Esophagus squamous epithelium (tissue), 5 donors: ENCODE results near the gene SERINC3. TPM values are rescaled to one million over a fixed set of nuclear protein-coding genes. Genes with fewer than 3 reads are reported as not detected.
A peak's percentile ranks its signal among the peaks of the same experiment; 100 is the strongest.

Experiments used
- DNase-seq: peaks from one replicate; lab custom pipeline; 2025; lab: John Stamatoyannopoulos, UW
- H3K27ac ChIP-seq, 4 donors: fragments of 200-600 bp; sonication (generic); one replicate each; pipeline ENCODE4 v1.5.1; 2016 to 2019; ENCODE audit warnings: mild to moderate bottlenecking in 1 of 4
- H3K27me3 ChIP-seq, 4 donors: fragments of 200-600 bp; sonication (generic); 1 replicate in 3 of 4; 2 replicates in 1 of 4; pipeline versions ENCODE4 v1.5.1 to v1.6.0; 2017 to 2021; ENCODE audit warnings: antibody characterized with exemption in 1 of 4
- H3K36me3 ChIP-seq, 3 donors: fragments of 200-600 bp; sonication (generic); one replicate each; pipeline ENCODE4 v1.5.1; 2016 to 2019
- H3K4me1 ChIP-seq, 3 donors: fragments of 200-600 bp; sonication (generic); one replicate each; pipeline ENCODE4 v1.5.1; 2017 to 2019
- H3K4me3 ChIP-seq, 4 donors: fragments of 200-600 bp; sonication (generic); 1 replicate in 3 of 4; 2 replicates in 1 of 4; pipeline ENCODE4 v1.5.1; 2016 to 2019; ENCODE audit warnings: mild to moderate bottlenecking in 2 of 4, moderate library complexity in 1 of 4
- H3K9me3 ChIP-seq, 3 donors: fragments of 200-600 bp; sonication (generic); one replicate each; pipeline ENCODE4 v1.5.1; 2016 to 2019
- CTCF ChIP-seq, 6 experiments: fragments of 450-650 bp in 4 of 6; fragments of 200-600 bp in 2 of 6; sonication (generic) in 2 of 6; IDR thresholded peaks; one replicate each; pipeline ENCODE4 v1.5.1; 2016 to 2019; ENCODE audit warnings: antibody characterized with exemption in 6 of 6, mild to moderate bottlenecking in 4 of 6, moderate library complexity in 4 of 6
- POLR2A ChIP-seq, 4 donors: fragments of 450-650 bp; IDR thresholded peaks; one replicate each; pipeline ENCODE4 v1.6.1; 2017; ENCODE audit warnings: antibody characterized with exemption in 4 of 4, mild to moderate bottlenecking in 4 of 4, moderate library complexity in 3 of 4
- WGBS, 2 donors: methylation state at CpG; one replicate each; pipeline ENCODE4 v1.1.5; 2018; 5-methylcytosine and 5-hydroxymethylcytosine counted together
- intact Hi-C: fragments of 100-400 bp; cut with DNase I; formaldehyde crosslinking; loops from one replicate; pipeline ENCODE4 v1.15.0; 2022
- total RNA-seq, 4 donors: library from RNA; depleted of rRNA; stranded (reverse); fragments of >200 nt; gene quantifications; one replicate each; pipeline ENCODE4 v1.1.0, GENCODE V29; 2016
- donor health status: DM: yes; HTN: yes; CAD: no.

The SERINC3 gene
- total RNA-seq, 4 donors from 2014 or later: 41.7 to 83.9 (median 59.4) TPM

DNA sequence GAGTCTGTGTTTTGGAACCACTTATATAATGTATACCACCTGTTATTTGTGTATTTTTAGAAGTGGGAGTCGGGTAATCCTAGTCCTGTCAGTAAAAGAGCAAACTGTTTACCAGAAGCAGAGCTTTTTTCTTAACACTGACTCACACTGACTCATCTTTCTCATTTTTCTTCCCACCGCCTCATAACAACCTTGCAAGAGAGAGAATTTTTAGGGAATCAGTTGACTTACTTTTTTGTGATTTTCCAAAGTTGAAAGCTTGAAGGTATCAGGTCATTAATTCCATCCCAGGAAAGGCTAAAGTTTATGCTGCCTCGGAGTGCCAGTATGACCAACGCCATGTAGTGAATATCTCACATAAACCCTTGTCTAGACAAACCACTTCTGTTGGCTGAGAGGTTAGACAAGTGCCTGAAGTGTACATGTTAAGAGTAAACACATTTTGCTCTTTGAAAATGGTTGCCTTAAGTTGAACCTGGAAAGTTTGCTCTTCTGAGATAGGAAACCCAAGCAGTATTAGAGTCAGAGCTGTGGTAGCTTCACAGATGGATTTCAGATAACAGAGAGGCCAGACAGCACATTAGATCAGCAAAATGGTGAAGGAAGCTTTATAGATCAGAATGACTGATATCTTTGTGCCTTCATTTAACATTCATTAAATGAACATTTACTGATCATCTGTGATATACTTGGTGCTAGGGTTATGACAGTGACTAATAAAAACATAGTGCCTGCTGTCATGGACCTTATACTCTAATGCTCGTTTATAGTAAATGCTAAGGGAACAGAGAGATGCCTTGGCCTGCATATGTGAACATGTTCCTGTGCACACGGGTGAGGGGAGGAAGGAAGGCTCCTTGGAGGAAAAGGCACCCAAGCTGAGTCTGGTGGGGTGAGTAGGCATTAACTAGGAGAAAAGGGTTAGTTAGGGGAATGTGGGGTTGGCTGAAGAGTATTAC, 31.4 kb upstream of the SERINC3 start:
- Histone ChIP-seq H3K4me1 (peaks cover 0 to 37% (median 17%) of the 10 kb centered on the region in 3 donors), H3K27ac (peak overlapping the region; percentile 13 to 84 (median 62)), H3K9me3 (no peaks in the 10 kb centered on the region), H3K36me3 (no peaks in the 10 kb centered on the region), H3K4me3 (no peak overlapping the region), H3K27me3 (no peaks in the 10 kb centered on the region)
- intact Hi-C loops: no loop called here
- no peak for DNase-seq
- WGBS, 2 donors: 23 to 36% methylated on average over 6 of the region's 6 CpGs
- TF ChIP-seq CTCF (IDR thresholded peaks at IDR 0.05): no peak
- no peak for TF ChIP-seq POLR2A (IDR thresholded peaks at IDR 0.05)

- intact Hi-C loops: no loop called here
- H3K27me3 ChIP-seq: no peaks in the 10 kb centered on the region
- no peaks in the 10 kb centered on the region for H3K36me3 ChIP-seq
- peak overlapping the region in 3 of 4 donors; percentile 51 to 84 (median 73) for H3K27ac ChIP-seq
- TF ChIP-seq CTCF (IDR thresholded peaks at IDR 0.05): no peak
- TF ChIP-seq POLR2A (IDR thresholded peaks at IDR 0.05): no peak
- H3K4me1 ChIP-seq: peaks cover 0 to 44% (median 21%) of the 10 kb centered on the region in 3 donors
- no peaks in the 10 kb centered on the region for H3K9me3 ChIP-seq
- DNase-seq: no peak
- H3K4me3 ChIP-seq: no peak overlapping the region
- 49 to 53% methylated on average over 3 of the region's 3 CpGs for WGBS, 2 donors
Observed at GRCh38 chr20:44552568-44552949, 30.7 kb upstream of the SERINC3 start.

- H3K27ac ChIP-seq: peak overlapping the region in 3 of 4 donors; percentile 22 to 84 (median 73)
- no peak for DNase-seq
- TF ChIP-seq CTCF (IDR thresholded peaks at IDR 0.05) (no peak), POLR2A (IDR thresholded peaks at IDR 0.05) (no peak)
- no peak overlapping the region for H3K4me3 ChIP-seq
- peaks cover 0 to 47% (median 21%) of the 10 kb centered on the region in 3 donors for H3K4me1 ChIP-seq
- no peaks in the 10 kb centered on the region for H3K9me3 ChIP-seq
- H3K36me3 ChIP-seq: no peaks in the 10 kb centered on the region
- WGBS, 2 donors: 85 to 90% methylated on average over 4 of the region's 4 CpGs
- intact Hi-C loops: no loop called here
- H3K27me3 ChIP-seq: no peaks in the 10 kb centered on the region
Observed at GRCh38 chr20:44552050-44552449, 30.2 kb upstream of the SERINC3 start.

DNA sequence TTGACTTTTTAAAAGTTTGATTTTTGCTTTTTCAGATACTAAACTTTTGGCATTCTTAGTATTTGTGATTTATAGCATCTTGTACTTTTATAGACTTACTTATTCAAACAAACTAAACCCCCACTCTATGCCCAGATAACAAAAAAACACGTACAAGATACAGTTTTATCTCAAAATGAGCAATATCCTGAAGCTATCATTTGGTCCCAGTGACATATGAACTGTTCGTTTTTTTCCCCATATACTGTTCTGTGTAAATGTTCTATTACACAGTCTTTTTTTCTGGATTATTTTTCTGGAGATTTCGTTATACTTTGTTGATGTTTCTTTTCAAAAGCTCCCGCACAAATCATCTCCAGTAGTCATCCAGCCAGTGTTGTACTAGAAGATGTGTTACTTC, 27.3 kb upstream of the SERINC3 start:
- Histone ChIP-seq H3K36me3 (no peaks in the 10 kb centered on the region), H3K4me3 (no peak overlapping the region), H3K4me1 (peaks cover 0 to 39% (median 21%) of the 10 kb centered on the region in 3 donors), H3K9me3 (no peaks in the 10 kb centered on the region), H3K27ac (peak overlapping the region; percentile 31 to 73 (median 58)), H3K27me3 (no peaks in the 10 kb centered on the region)
- TF ChIP-seq POLR2A (IDR thresholded peaks at IDR 0.05) (no peak), CTCF (IDR thresholded peaks at IDR 0.05) (no peak)
- 53 to 56% methylated on average over 4 of the region's 4 CpGs for WGBS, 2 donors
- intact Hi-C loops: no loop called here
- DNase-seq: no peak

- Histone ChIP-seq H3K36me3 (no peaks in the 10 kb centered on the region), H3K27ac (peak overlapping the region in 3 of 4 donors; percentile 50 to 73 (median 65)), H3K4me3 (no peak overlapping the region), H3K4me1 (peaks cover 0 to 37% (median 10%) of the 10 kb centered on the region in 3 donors), H3K9me3 (no peaks in the 10 kb centered on the region), H3K27me3 (no peaks in the 10 kb centered on the region)
- no peak for DNase-seq
- WGBS, 2 donors: 79 to 93% methylated on average over 8 of the region's 8 CpGs
- TF ChIP-seq POLR2A (IDR thresholded peaks at IDR 0.05): no peak
- TF ChIP-seq CTCF (IDR thresholded peaks at IDR 0.05): no peak
- intact Hi-C loops: no loop called here
Observed at GRCh38 chr20:44547419-44547818, 25.5 kb upstream of the SERINC3 start.
